Effector memory CD4-positive, alpha-beta T cell (primary cell): ENCODE measurements around the gene PPP3R1.

Experiments used
- DNase-seq, 3 donors: peaks; one replicate each; pipeline ENCODE4 v3.0.0-alpha.2; 2020
- H3K27ac ChIP-seq: 2 replicates; pipeline ENCODE4 v1.7.0; 2013; ENCODE audit warnings: mild to moderate bottlenecking, low read length, moderate library complexity; ENCODE audit not compliant: insufficient read depth, poor library complexity, severe bottlenecking
- H3K27me3 ChIP-seq: replicated peaks from 2 replicates; pipeline ENCODE4 v1.7.0; 2013; ENCODE audit warnings: mild to moderate bottlenecking, low read length; ENCODE audit not compliant: insufficient read depth, control insufficient read depth, poor library complexity, severe bottlenecking
- H3K36me3 ChIP-seq: 2 replicates; pipeline ENCODE4 v1.7.0; 2013; ENCODE audit warnings: mild to moderate bottlenecking, low read length, moderate library complexity; ENCODE audit not compliant: control insufficient read depth, insufficient read depth
- H3K4me1 ChIP-seq: 2 replicates; pipeline ENCODE4 v1.7.0; 2013; ENCODE audit warnings: low read length, mild to moderate bottlenecking; ENCODE audit not compliant: control insufficient read depth, insufficient read depth, poor library complexity, severe bottlenecking
- H3K4me3 ChIP-seq: 2 replicates; pipeline ENCODE4 v1.7.0; 2013; ENCODE audit warnings: low read length, low read depth, mild to moderate bottlenecking; ENCODE audit not compliant: insufficient read depth, poor library complexity, severe bottlenecking
- H3K9me3 ChIP-seq: 2 replicates; pipeline ENCODE4 v1.7.0; 2013; ENCODE audit warnings: mild to moderate bottlenecking, low read length, moderate library complexity; ENCODE audit not compliant: control insufficient read depth

PPP3R1 gene

GRCh38 chr2:68236876-68237275 is 15.5 kb downstream of the PPP3R1 start:
- DNase-seq, result no peak
- Histone ChIP-seq H3K4me3 (no peak overlapping the region), H3K27me3 (no peaks in the 10 kb centered on the region), H3K27ac (no peak overlapping the region), H3K4me1 (peaks cover 17% of the 10 kb centered on the region), H3K36me3 (no peaks in the 10 kb centered on the region), H3K9me3 (no peaks in the 10 kb centered on the region)

DNA sequence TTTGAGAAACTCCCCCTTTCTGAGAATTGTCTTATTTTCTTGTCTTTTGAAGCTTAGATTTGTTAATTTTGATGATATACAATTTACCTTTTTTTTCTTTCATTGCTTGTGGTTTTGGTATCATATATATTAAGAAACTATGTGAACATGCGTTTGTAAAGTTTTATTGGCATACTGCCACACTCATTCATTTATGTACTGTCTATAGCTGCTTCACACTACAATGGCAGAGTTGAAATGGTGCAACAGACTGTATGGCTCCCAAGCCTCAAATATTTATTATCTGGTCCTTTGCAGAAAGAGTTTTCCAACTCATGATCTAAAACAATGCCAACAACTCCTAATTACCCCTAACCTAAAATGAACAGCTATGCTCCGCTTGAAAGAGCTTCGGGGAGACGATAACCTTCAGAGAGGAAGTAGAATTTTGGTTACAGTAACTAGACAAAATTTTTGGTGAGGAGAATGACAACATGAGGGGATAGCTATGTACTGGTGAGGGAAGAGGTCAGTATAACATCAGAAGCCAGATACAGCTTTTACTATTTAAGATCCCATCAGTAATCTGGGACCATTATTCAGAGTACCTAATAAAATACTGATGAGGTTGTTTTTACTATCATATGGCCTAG is 16.1 kb downstream of the PPP3R1 start:
- no peak overlapping the region for H3K27ac ChIP-seq
- no peaks in the 10 kb centered on the region for H3K27me3 ChIP-seq
- H3K36me3 ChIP-seq, result no peaks in the 10 kb centered on the region
- no peak overlapping the region for H3K4me3 ChIP-seq
- H3K9me3 ChIP-seq, result no peaks in the 10 kb centered on the region
- DNase-seq, result no peak
- H3K4me1 ChIP-seq, result peaks cover 17% of the 10 kb centered on the region

DNA sequence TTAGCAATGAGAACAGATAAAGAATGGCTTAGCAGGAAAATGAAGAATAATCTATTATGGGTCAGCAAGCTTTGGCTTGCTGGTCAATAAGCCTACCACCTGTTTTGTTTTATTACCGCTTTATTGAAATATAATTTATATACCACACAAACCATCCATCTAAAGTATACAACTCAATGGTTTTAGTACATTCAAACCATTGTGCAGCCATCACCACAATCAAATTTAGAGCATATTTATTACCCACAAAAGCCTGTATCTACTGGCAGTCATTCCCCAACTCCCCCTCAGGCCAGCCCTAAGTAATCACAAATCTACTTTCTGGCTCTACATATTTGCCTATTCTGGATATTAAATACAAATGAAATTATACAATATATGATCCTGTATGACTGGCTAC is 17.2 kb downstream of the PPP3R1 start:
- Histone ChIP-seq H3K4me3 (no peak overlapping the region), H3K4me1 (peaks cover 17% of the 10 kb centered on the region), H3K36me3 (no peaks in the 10 kb centered on the region), H3K9me3 (no peaks in the 10 kb centered on the region), H3K27me3 (no peaks in the 10 kb centered on the region), H3K27ac (no peak overlapping the region)
- no peak for DNase-seq

GRCh38 chr2:68234405-68234804 is 17.9 kb downstream of the PPP3R1 start:
- H3K27ac ChIP-seq, result no peak overlapping the region
- no peaks in the 10 kb centered on the region for H3K36me3 ChIP-seq
- peaks cover 17% of the 10 kb centered on the region for H3K4me1 ChIP-seq
- DNase-seq, result no peak
- no peak overlapping the region for H3K4me3 ChIP-seq
- no peaks in the 10 kb centered on the region for H3K27me3 ChIP-seq
- no peaks in the 10 kb centered on the region for H3K9me3 ChIP-seq

GRCh38 chr2:68231061-68231372 is 21.3 kb downstream of the PPP3R1 start:
- H3K9me3 ChIP-seq, result no peaks in the 10 kb centered on the region
- no peaks in the 10 kb centered on the region for H3K27me3 ChIP-seq
- no peak overlapping the region for H3K27ac ChIP-seq
- no peaks in the 10 kb centered on the region for H3K36me3 ChIP-seq
- no peak overlapping the region for H3K4me3 ChIP-seq
- peaks cover 10% of the 10 kb centered on the region for H3K4me1 ChIP-seq
- DNase-seq, result no peak

GRCh38 chr2:68230241-68231060 is 21.9 kb downstream of the PPP3R1 start:
- H3K27me3 ChIP-seq, result no peaks in the 10 kb centered on the region
- DNase-seq, result no peak
- no peak overlapping the region for H3K27ac ChIP-seq
- no peaks in the 10 kb centered on the region for H3K9me3 ChIP-seq
- H3K4me1 ChIP-seq, result peaks cover 11% of the 10 kb centered on the region
- no peak overlapping the region for H3K4me3 ChIP-seq
- no peaks in the 10 kb centered on the region for H3K36me3 ChIP-seq

DNA sequence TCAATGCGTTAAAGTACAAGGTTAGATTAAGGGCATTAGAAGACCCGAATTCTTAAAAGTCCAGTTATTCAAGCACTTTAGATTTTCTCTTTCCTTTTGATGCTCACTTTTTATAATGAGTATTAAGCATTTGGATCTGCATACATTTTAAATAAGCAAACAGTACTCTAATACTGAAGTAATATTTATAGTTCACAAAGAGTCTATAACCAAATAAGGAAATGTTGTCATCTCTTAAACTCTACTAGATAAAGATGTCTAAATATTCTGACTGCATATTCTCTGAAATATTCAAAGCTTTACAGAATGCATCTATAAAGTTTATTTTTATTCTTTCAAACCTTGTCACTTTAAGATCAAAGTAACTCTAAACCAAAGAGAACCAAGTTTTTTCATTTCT is 25.5 kb downstream of the PPP3R1 start:
- H3K27me3 ChIP-seq, result no peaks in the 10 kb centered on the region
- H3K4me1 ChIP-seq, result peaks cover 6% of the 10 kb centered on the region
- no peak for DNase-seq
- no peak overlapping the region for H3K27ac ChIP-seq
- H3K4me3 ChIP-seq, result no peak overlapping the region
- no peaks in the 10 kb centered on the region for H3K9me3 ChIP-seq
- no peaks in the 10 kb centered on the region for H3K36me3 ChIP-seq

- H3K27ac ChIP-seq, result no peak overlapping the region
- no peak overlapping the region for H3K4me3 ChIP-seq
- no peaks in the 10 kb centered on the region for H3K27me3 ChIP-seq
- peaks cover 6% of the 10 kb centered on the region for H3K4me1 ChIP-seq
- peak in 1 of 3 donors; percentile 11 for DNase-seq
- no peaks in the 10 kb centered on the region for H3K9me3 ChIP-seq
- H3K36me3 ChIP-seq, result no peaks in the 10 kb centered on the region
Measured at GRCh38 chr2:68225119-68225632, 27.2 kb downstream of the PPP3R1 start.

GRCh38 chr2:68223419-68223818 is 28.9 kb downstream of the PPP3R1 start:
- peaks cover 11% of the 10 kb centered on the region for H3K4me1 ChIP-seq
- H3K27me3 ChIP-seq, result no peaks in the 10 kb centered on the region
- no peak overlapping the region for H3K4me3 ChIP-seq
- H3K9me3 ChIP-seq, result no peaks in the 10 kb centered on the region
- H3K27ac ChIP-seq, result no peak overlapping the region
- H3K36me3 ChIP-seq, result no peaks in the 10 kb centered on the region
- DNase-seq, result no peak

DNA sequence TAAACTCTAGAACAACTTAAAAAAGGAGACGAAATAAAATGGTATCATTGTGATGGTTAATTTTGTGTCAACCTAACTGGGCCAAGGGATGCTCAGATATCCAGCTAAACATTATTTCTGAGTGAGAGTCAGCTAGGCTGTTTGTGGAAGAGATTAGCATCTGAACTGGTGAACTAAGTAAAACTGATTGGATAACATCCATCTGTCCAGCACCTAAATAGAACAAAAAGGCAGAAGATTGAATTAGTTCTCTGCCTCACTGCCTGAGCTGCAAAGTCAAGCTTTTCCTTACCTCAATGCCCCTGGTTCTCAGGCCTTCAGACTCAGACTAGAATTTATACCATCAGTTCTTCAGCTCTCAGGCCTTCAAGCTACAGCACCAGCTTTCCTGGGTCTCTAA is 30.0 kb downstream of the PPP3R1 start:
- peaks cover 17% of the 10 kb centered on the region for H3K4me1 ChIP-seq
- H3K9me3 ChIP-seq, result no peaks in the 10 kb centered on the region
- H3K27ac ChIP-seq, result no peak overlapping the region
- no peaks in the 10 kb centered on the region for H3K27me3 ChIP-seq
- H3K4me3 ChIP-seq, result no peak overlapping the region
- DNase-seq, result no peak
- H3K36me3 ChIP-seq, result no peaks in the 10 kb centered on the region
